Chondrocyte (in vitro differentiated cells): ENCODE measurements around the gene POU3F3. TPM values are rescaled to one million over a fixed set of nuclear protein-coding genes. Genes with fewer than 3 reads are reported as not detected.
A peak's percentile ranks its signal among the peaks of the same experiment; 100 is the strongest.

ENCODE experiments used
- DNase-seq: peaks from one replicate; pipeline ENCODE4 v3.0.0; 2021; ENCODE audit warnings: mixed read lengths, low spot score
- H3K27ac Mint-ChIP-seq: one replicate; pipeline ENCODE4 v1.8.0; 2021; ENCODE audit warnings: mild to moderate bottlenecking, moderate library complexity, mixed read lengths; ENCODE audit not compliant: unreplicated experiment
- H3K27me3 Mint-ChIP-seq: 2 replicates; pipeline ENCODE4 v1.8.0; 2021; ENCODE audit warnings: low read depth, mixed read lengths
- H3K36me3 Mint-ChIP-seq: 2 replicates; pipeline ENCODE4 v1.8.0; 2021; ENCODE audit warnings: low read depth, mixed read lengths
- H3K4me1 Mint-ChIP-seq: 2 replicates; pipeline ENCODE4 v1.8.0; 2021; ENCODE audit warnings: low read depth, mild to moderate bottlenecking, mixed read lengths
- H3K4me3 Mint-ChIP-seq: one replicate; pipeline ENCODE4 v1.8.0; 2021; ENCODE audit warnings: mild to moderate bottlenecking, moderate library complexity, mixed read lengths; ENCODE audit not compliant: unreplicated experiment
- H3K9me3 Mint-ChIP-seq: 2 replicates; pipeline ENCODE4 v1.8.0; 2021; ENCODE audit warnings: low read depth, mixed read lengths
- CTCF ChIP-seq: fragments of 200-600 bp; sonication (generic); IDR thresholded peaks from 2 replicates; pipeline ENCODE4 v1.5.0; 2021; ENCODE audit warnings: antibody characterized with exemption, mild to moderate bottlenecking, moderate library complexity
- total RNA-seq: library from RNA; stranded (reverse); gene quantifications from 3 replicates; pipeline ENCODE4 v1.2.1, GENCODE V29; 2021

Gene POU3F3
- total RNA-seq, 1 donor from 2014 or later = 7.2 TPM

GRCh38 chr2:104820126-104820525 is 33.8 kb upstream of the POU3F3 start:
- Mint-ChIP-seq H3K27ac (no peak overlapping the region), H3K4me1 (peaks cover 4% of the 10 kb centered on the region), H3K36me3 (no peaks in the 10 kb centered on the region), H3K4me3 (no peak overlapping the region), H3K27me3 (no peaks in the 10 kb centered on the region), H3K9me3 (no peaks in the 10 kb centered on the region)
- DNase-seq = no peak
- TF ChIP-seq CTCF = no peak

- no peaks in the 10 kb centered on the region for H3K27me3 Mint-ChIP-seq
- DNase-seq = no peak
- no peaks in the 10 kb centered on the region for H3K9me3 Mint-ChIP-seq
- H3K4me3 Mint-ChIP-seq = no peak overlapping the region
- TF ChIP-seq CTCF = no peak
- no peak overlapping the region for H3K27ac Mint-ChIP-seq
- H3K36me3 Mint-ChIP-seq = no peaks in the 10 kb centered on the region
- peaks cover 21% of the 10 kb centered on the region for H3K4me1 Mint-ChIP-seq
Observed at GRCh38 chr2:104825124-104825865, 28.6 kb upstream of the POU3F3 start.

GRCh38 chr2:104826016-104826415 is 27.9 kb upstream of the POU3F3 start:
- TF ChIP-seq CTCF = no peak
- H3K36me3 Mint-ChIP-seq = no peaks in the 10 kb centered on the region
- H3K4me3 Mint-ChIP-seq = no peak overlapping the region
- H3K27ac Mint-ChIP-seq = peak overlapping the region; percentile 12
- peaks cover 21% of the 10 kb centered on the region for H3K4me1 Mint-ChIP-seq
- no peaks in the 10 kb centered on the region for H3K27me3 Mint-ChIP-seq
- no peaks in the 10 kb centered on the region for H3K9me3 Mint-ChIP-seq
- no peak for DNase-seq

GRCh38 chr2:104831742-104832141 is 22.2 kb upstream of the POU3F3 start:
- no peaks in the 10 kb centered on the region for H3K27me3 Mint-ChIP-seq
- no peaks in the 10 kb centered on the region for H3K9me3 Mint-ChIP-seq
- H3K4me1 Mint-ChIP-seq = peaks cover 10% of the 10 kb centered on the region

More at GRCh38 chr2:104831742-104832141, 22.2 kb upstream of the POU3F3 start:
- Mint-ChIP-seq H3K36me3 (no peaks in the 10 kb centered on the region), H3K4me3 (no peak overlapping the region), H3K27ac (no peak overlapping the region)
- no peak for TF ChIP-seq CTCF
- no peak for DNase-seq
